Astrocyte (in vitro differentiated cells and primary cell): ENCODE data around the gene ZMIZ1.

Experiments
- EZH2 ChIP-seq: IDR thresholded peaks from 2 replicates; pipeline ENCODE4 v1.6.1; 2012; ENCODE audit warnings: mild to moderate bottlenecking, low read length, inconsistent platforms; ENCODE audit not compliant: insufficient read depth
- TF ChIP-seq, protein P1 (sequence below): IDR thresholded peaks from 2 replicates; pipeline ENCODE4 v1.5.1; 2011; ENCODE audit warnings: low read depth, mild to moderate bottlenecking, inconsistent platforms, low read length, moderate library complexity; ENCODE audit not compliant: insufficient read depth

DNA sequence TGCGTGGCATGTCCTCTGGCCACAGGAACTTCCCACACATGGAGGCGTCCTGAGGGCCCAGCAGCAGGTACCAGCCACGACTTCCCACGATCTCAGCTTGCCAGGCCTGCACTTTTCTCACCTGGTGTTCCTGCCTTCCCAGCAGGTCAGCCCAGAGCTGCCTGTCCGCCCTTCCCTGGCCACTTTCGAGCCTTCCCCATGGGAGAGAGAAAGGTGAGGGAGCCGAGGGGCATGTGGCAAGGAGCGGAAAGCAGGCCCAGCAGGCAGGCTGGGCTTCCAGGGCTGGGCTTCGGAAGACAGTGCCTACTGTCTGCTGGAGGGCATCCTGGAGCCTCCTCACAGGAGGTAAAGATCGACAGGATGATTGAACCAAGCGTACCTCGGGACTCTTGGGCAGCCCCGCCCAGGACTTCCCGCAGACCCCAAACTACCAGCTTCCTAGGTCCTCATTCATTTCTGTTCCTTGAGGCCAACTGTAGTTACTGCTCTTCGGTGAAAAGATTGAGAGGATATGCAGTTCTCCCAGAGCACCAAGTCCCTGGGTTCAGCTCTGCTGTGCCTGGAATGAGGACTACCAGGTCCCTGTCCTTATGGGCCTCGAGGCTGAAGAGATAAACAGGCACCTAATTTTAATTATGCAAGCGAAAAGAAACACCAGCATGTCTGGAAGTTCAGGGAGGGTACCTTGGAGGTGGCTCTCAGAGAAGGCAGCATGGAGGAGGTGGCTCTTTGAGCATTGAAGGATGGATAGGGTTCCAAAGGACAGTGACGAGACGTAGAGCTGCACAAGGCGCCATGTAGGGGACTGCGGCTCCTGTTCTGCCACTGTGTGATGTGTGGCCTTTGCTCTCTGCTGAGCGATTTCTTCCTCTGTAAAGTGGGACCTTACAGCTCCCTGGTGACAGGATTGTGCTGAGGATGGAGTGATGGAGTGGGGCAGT, 87.8 kb downstream of the ZMIZ1 start:
- TF ChIP-seq, protein P1, sequence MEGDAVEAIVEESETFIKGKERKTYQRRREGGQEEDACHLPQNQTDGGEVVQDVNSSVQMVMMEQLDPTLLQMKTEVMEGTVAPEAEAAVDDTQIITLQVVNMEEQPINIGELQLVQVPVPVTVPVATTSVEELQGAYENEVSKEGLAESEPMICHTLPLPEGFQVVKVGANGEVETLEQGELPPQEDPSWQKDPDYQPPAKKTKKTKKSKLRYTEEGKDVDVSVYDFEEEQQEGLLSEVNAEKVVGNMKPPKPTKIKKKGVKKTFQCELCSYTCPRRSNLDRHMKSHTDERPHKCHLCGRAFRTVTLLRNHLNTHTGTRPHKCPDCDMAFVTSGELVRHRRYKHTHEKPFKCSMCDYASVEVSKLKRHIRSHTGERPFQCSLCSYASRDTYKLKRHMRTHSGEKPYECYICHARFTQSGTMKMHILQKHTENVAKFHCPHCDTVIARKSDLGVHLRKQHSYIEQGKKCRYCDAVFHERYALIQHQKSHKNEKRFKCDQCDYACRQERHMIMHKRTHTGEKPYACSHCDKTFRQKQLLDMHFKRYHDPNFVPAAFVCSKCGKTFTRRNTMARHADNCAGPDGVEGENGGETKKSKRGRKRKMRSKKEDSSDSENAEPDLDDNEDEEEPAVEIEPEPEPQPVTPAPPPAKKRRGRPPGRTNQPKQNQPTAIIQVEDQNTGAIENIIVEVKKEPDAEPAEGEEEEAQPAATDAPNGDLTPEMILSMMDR: no peak
- no peak for TF ChIP-seq EZH2
